ENCODE measurements around the gene ELF4.

DNA sequence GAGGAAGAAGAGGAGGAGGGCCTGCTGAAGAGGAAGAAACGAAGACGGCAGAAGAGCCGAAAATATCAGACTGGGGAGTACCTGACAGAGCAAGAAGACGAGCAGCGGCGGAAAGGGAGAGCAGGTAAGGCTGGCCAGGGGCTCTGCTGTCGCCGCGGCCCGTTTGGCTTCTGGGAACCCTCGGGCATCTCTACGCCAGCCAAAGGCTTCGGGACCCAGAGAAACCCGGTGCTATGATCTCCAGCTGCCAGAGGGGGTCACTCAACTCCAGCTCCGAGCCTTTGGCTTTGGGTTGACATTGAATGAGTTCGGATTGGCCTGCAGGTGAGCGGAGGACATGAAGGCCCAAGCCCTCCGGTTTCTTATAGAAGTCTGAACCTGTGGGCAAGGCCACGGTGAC lies 85.0 kb downstream of the ELF4 start:
- TF ChIP-seq, protein P1, sequence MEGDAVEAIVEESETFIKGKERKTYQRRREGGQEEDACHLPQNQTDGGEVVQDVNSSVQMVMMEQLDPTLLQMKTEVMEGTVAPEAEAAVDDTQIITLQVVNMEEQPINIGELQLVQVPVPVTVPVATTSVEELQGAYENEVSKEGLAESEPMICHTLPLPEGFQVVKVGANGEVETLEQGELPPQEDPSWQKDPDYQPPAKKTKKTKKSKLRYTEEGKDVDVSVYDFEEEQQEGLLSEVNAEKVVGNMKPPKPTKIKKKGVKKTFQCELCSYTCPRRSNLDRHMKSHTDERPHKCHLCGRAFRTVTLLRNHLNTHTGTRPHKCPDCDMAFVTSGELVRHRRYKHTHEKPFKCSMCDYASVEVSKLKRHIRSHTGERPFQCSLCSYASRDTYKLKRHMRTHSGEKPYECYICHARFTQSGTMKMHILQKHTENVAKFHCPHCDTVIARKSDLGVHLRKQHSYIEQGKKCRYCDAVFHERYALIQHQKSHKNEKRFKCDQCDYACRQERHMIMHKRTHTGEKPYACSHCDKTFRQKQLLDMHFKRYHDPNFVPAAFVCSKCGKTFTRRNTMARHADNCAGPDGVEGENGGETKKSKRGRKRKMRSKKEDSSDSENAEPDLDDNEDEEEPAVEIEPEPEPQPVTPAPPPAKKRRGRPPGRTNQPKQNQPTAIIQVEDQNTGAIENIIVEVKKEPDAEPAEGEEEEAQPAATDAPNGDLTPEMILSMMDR (IDR thresholded peaks at IDR 0.05; ENCODE audit: low read depth, low read length) = no peak
- no peak for TF ChIP-seq EZH2phosphoT487 (IDR thresholded peaks at IDR 0.05; ENCODE audit: low read depth)

All from OCI-LY3 (cell line).